IPS-NIHi7 (cell line): ENCODE measurements around the gene DYRK3.
"Not testable (repeated sequence)": the region's sequence is repeated elsewhere in the genome, so short reads cannot be mapped to it uniquely, and the experiment has no call there.

Experiments
- DNase-seq: peaks from one replicate; pipeline ENCODE4 v3.0.0; 2012; ENCODE audit warnings: mixed read lengths; ENCODE audit errors: extremely low spot score

Gene DYRK3

DNA sequence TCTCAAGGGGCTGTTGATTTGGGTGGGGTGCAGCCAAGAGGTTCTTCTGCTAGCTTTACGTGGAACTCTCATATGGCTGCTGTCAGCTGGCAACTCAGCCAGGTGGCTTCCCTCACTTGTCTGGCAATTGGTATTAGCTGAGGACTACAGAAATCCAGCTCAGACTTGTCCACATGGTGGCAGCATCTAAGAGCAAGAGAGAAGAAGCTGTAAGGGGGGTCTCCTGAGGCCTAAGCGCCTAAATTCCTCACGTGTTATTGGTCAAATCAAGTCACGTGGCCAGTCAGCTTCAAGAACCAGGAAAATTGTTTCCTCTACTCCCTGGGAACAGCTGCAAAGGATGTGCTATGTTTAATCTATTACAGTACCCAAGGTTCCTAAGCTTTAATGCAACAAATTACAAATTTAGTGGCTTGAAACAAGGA, 4.2 kb upstream of the DYRK3 start:
- peak; percentile 95 for DNase-seq

- DNase-seq, result no peak
These were observed 1.6 kb upstream of the DYRK3 start for GRCh38 chr1:206633708-206634121.

- peak; percentile 52 for DNase-seq
These were observed 814 bp upstream of the DYRK3 start for GRCh38 chr1:206634365-206635079.

DNA sequence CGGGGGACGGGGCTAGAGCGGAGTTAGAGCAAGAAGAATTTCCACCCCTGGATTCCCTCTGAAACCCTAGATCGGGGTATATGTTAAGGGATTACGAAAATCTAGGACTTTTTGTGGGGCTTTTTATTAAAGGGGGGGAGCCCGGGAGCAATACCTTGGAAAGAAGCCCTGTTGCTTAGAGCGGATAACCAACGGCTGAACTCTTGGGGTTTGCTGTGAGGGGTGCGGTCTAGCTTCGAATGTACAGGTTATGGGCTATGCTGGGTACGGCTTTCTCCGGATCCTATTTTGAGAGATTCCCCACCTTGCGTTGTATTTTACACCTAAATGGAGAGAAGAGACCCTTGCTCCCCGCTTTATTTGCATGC, 626 bp downstream of the DYRK3 start:
- no peak for DNase-seq

DNA sequence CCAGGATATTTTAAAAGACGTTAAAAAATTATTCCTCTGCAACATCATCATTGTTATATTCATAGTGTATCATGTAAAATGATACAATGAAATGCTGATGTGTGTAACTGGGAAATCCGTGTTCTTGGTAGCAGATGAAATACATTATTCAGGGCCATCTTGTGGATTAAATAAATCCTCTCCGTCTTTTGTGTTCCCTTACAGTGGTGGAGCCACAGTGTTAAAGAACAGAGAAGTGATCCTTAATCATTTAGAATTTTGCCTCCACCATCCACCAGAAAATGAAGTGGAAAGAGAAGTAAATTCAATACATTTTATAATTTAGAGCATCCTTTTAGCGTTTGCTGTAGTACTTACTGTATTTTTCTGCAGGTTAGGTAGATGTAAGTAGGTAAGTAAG, 1.3 kb downstream of the DYRK3 start:
- no peak for DNase-seq

DNA sequence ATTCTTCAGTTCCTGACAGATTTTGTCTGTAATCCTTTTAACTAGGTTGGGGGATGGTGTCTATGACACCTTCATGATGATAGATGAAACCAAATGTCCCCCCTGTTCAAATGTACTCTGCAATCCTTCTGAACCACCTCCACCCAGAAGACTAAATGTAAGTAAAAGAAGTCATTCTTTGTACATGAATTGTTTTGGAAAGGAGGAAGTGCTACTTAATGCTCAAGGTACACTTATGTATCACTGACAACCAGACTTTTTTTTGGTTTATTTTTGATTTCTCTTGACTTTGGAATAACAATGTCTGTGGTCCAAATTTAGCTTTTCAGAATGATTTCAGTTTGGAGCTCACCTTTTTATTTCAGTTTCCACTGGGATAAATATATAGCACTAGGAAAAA, 2.3 kb downstream of the DYRK3 start:
- DNase-seq, result no peak

- DNase-seq, result not testable (repeated sequence)
These were observed 6.7 kb downstream of the DYRK3 start for GRCh38 chr1:206642074-206642473.

DNA sequence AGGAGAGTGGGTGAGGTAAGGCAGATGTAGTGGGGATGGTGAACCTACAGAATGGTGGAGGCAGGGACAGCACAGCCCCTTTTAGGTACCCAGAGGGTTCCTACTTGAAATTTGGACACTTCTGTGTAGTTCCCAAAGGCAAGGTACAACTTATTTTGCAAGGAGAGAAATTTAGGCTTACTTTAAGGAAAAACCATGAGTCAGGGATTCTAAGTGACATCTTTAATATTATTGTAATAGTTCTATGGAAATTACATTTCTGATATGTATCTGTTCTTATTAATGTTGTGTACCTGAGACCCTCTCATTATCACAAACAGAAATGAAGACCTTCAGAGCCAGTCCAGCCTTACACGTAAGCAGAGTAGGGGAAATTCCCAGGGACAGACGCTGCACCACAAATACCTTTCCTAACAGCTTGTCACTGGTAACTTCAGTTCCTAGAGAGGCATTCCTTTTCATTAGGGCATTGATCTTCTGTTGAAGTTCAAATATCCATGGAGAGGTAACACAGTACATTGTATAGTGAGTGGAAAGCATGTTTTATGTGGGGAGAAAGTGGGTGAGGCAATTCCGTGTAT, 7.9 kb downstream of the DYRK3 start:
- no peak for DNase-seq

DNA sequence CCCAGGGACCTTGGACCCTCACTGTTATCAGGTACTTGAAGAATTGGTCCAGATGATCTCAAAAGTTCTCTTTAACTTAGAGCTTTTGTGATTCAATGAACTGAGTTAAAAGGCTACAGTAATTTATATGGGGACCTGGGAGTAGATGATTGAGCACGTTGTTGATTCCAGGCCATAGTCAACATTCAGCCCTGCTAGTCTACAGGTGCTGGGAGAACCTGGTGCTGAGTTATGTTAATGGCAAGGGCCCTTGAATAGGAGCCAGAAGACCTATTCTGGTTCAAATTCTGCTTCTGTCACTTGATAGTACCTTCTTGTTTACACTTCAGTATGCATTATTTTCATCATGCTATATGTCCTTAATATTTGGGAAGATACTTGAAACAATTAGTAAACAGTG, 11.2 kb downstream of the DYRK3 start:
- no peak for DNase-seq

DNA sequence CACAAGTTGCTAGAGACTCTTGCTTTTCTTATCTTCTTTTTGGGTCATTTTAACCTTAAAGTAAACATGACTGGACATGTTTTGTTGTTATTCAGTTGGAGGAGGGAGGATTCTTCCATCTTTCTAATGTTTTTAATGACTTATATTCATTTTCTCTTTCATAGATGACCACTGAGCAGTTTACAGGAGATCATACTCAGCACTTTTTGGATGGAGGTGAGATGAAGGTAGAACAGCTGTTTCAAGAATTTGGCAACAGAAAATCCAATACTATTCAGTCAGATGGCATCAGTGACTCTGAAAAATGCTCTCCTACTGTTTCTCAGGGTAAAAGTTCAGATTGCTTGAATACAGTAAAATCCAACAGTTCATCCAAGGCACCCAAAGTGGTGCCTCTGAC, 11.9 kb downstream of the DYRK3 start:
- no peak for DNase-seq

DNA sequence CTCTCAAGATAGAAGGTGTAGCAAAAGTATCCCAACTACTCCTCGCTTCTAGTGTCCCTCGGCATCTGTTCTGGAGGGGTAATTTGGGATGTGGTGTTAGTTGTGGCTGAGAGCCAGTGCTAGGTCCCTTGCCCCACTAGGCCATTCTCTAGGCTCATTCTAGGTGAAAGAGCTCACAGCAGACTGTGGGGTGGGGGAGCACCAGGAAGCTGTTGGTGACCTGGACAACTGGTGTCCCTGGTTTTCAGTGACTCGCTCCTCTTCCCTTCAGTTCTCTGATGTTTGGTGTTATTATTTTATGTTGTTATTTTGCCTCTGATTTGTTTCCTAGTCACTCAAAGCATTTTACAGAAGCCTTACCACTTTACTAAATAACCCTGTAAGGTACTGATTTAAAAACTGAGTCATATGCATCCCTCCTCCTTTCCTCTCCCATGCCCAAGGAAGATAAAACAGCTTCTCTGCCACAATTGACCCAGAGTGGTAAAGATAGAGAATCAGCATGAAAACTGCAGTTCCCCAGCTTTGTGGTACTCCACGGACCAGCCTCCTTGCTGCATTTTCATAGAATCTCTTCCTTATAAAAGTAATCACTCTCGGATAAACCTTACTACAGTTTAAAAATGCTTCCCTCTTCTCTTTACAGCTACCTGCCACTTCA, 14.1 kb downstream of the DYRK3 start:
- no peak for DNase-seq

- DNase-seq, result no peak
These were observed 15.7 kb downstream of the DYRK3 start for GRCh38 chr1:206651014-206651413.

GRCh38 chr1:206651958-206652890, 16.9 kb downstream of the DYRK3 start:
- DNase-seq, result no peak

GRCh38 chr1:206653715-206654459, 18.6 kb downstream of the DYRK3 start:
- DNase-seq, result no peak

- DNase-seq, result no peak
These were observed 19.5 kb downstream of the DYRK3 start for GRCh38 chr1:206654828-206655227.

- no peak for DNase-seq
These were observed 20.1 kb downstream of the DYRK3 start for GRCh38 chr1:206655471-206655882.

DNA sequence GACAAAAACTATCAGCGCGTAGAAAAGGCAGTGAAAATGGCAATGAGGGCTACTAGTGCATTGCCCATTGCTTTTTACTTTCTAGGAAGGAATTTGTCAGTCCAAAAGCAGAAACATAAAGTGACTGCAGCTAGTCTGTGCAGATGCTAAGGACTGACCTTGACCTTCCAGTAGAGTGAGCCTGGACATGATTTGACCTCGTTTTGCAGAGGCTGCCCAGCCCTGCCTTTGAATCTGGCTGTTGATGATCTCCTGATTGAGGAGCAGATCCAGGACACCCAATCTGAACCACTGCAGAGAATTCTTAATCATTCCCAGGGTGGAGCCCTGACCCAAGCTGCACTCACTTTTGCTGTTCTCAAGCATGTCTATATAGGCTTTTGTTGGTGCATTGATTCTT, 21.6 kb downstream of the DYRK3 start:
- no peak for DNase-seq

- no peak for DNase-seq
These were observed 22.4 kb downstream of the DYRK3 start for GRCh38 chr1:206657751-206658150.

DNA sequence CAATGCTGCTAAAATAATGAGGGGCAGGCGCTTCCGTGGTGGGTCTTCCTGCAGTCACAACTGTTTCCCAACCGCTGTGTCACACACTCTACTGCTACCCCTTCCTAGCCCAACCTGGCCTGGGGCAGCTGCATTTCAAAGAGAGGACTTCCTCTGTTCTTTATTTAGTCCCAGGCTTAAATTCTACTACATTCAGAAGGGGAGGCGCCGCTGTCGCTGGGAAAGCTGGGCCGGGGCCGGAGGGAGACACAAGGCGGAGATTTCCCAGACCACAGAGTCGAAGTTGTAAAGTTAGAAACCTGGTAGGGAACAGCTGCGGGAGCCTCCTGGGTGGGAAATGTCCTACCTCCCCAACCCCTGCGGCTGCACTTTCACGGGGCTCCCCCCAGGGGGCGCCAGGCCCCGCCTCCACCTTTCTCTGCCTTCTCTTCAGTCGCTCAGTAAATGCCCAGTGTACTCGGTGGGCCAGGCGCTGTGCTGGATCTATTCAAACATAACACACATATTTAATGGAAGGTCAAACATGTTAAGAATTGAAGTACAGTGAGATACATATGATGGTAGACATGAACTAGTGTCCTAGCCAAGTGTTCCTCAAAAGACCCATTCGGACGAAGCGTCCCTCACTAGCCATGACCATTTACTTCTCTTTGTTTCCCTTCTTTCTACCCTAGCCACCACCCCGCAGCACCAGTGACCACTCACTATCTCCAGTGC, 23.1 kb downstream of the DYRK3 start:
- DNase-seq, result peak; percentile 92

GRCh38 chr1:206658981-206659273, 23.6 kb downstream of the DYRK3 start:
- no peak for DNase-seq

GRCh38 chr1:206660136-206660535, 24.8 kb downstream of the DYRK3 start:
- no peak for DNase-seq
